ENCODE data around the gene OR5L2.
"Not testable (repeated sequence)": the region's sequence is repeated elsewhere in the genome, so short reads cannot be mapped to it uniquely, and the experiment has no call there.

Gene OR5L2

DNA sequence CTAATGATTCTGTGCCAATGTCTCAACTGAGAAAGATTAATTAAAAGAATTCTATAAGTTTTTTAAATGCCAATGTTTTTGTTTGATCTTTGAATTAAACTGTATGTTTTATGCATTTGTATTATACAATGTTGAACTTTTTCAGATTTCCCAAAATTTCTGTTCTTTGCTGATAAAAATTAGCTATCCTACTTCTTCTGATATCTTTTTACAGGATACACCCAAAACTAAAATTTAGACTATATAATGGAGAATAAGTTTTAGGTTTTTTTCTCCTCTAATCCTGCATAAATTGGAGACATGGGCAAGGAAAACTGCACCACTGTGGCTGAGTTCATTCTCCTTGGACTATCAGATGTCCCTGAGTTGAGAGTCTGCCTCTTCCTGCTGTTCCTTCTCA, at the start of gene OR5L2:
Gene OR5L2, plus strand, starts transcription at position 301 of the 400 bp plus-strand sequence. Its CDS starts 0 bp downstream, at position 301.
- no peak for DNase-seq

DNA sequence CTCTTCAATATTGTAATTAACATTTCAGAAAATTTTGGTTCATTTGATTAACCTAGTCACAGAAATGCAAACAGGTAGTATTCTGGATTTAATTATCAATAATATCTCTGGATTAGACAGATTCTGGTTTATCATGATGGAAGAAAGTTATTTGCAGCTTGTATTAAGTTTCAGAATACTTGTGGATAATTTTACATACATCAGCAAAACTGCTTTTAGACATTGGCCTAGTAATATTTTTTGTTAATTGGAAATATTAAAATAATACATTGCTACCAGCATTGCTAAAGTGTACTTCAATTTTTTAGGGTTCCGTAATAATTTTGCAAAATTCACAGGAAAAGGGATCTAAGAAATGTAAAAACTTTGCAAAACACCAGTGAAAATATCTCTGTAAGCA, 35.4 kb upstream of the OR5L2 start:
- DNase-seq = no peak

DNA sequence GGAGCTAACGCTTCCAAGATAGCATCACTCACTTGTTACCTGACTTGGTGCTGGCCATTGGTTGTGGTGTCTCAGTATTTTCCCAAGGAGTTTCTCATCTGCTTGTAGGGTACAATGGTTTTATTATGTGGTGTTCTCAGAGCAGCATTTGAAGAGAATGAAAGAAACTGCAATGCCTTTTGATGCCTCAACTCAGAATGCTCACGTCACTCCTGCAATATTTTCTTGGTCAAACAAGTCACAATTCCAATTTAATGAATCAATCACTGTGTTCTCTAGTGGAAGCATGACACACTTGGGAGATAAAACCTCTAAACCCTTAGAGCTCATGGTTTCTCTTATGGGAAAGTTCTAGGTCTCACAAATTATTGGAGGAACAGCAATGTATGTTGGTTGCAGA, 33.7 kb upstream of the OR5L2 start:
- no peak for DNase-seq

DNA sequence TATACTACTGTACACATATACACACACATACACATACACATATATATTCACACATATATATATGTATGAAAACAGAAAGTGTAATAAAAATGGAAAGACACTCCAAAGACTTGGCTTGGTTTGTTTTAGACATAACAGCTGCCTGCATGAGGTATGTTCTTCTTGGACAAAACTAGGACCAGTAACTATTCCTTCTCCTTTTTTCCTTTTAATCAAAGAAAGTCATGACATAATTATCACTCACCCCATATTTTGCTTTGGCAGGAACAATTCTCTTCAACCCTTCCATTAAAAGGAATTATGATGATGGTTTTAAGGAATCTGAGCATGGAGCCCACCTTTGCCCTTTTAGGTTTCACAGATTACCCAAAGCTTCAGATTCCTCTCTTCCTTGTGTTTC, 31.8 kb upstream of the OR5L2 start, which contains the start of gene OR5D14:
Gene OR5D14, plus strand, starts transcription at position 301 of the 400 bp plus-strand sequence. Its CDS starts 0 bp downstream, at position 301.
- no peak for DNase-seq

DNA sequence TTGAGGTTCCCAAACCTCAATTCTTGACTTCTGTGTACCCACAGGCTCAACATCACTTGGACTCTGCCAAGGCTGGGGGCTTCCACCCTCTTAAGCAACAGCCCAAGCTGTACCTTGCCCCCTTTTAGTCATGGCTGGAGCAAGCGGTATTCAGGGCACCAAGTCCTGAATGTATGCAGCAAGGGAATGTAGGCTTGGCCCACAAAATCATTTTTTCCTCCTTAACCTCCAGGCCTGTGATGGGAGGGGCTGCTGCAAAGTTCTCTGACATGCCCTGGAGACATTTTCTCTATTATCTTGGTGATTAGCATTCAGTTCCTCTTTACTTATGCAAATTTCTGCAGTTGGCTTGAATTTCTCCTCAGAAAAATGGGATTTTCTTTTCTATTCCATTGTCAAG, 20.8 kb upstream of the OR5L2 start:
- DNase-seq = no peak

DNA sequence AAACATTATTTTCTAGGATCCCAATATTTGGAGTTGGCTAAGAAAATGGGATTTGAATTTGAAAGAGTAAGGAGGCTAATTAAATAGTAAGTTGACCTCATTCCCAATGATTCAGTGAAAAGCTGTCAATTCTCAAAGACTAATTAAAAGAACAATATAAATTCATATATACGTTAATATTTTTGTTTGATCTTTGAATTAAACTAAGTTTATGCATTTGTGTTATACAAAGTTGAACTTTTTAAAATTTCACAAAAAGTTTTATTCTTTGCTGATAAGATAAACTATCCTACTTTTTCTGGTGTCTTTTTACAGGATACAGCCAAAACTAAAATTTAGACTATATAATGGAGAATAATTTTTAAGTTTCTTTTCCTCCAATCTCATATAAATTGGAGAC, 16.0 kb upstream of the OR5L2 start, which contains the start of gene OR5L1:
Gene OR5L1, plus strand, starts transcription at position 301 of the 400 bp plus-strand sequence. CDS start 100 bp downstream, outside the sequence.
- no peak for DNase-seq

DNA sequence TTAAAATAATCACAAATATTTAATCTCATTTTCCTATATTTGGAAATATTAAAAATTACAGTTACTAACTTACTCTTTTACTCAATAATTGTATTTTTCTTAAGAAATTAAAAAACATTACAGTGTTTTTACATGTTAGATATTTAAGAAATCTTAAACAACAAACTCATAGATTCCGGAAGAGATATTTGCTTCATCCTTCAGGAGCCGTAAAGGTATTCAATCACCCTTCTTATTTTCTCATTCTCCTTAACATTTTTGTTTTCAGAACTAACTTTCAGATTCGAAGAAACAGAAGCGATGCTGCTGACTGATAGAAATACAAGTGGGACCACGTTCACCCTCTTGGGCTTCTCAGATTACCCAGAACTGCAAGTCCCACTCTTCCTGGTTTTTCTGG, 7.7 kb upstream of the OR5L2 start, which contains the start of gene OR5D18:
Gene OR5D18, plus strand, starts transcription at position 301 of the 400 bp plus-strand sequence. Its CDS starts 0 bp downstream, at position 301.
- DNase-seq = no peak

DNA sequence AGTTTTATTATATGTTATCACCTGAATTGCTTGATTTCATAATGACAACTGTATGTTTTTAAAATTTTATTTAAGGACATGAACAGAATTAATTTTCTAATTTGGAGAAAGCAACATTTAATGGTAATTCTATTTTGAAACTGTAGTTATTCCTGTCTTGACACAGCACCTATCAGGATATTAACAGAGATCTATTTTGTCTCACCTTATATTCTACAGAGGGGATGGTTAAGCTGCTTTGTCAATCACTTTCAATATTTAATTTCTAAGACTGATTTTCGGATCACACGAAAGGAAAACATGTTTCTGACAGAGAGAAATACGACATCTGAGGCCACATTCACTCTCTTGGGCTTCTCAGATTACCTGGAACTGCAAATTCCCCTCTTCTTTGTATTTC, 11.4 kb downstream of the OR5L2 start, which contains the start of gene OR5D16:
Gene OR5D16, plus strand, starts transcription at position 301 of the 400 bp plus-strand sequence. Its CDS starts 0 bp downstream, at position 301.
- no peak for DNase-seq

DNA sequence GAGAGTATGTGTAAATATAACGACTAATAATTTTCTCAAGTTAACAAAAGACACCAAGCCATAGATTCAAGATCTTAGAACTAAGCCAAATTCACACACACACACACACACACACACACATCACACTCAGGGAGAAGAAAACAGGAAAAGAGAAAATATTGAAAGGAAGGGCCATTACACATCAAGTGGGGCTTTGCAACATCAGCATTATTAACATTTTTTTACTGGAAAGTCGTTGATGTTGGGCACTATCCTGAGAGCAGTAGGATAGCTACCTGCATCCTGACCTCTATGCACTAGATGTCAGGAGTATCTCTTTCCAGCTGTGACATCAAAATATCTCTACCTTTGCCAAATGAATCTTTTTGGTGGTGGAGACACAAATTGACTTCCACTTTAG, 20.4 kb downstream of the OR5L2 start:
- no peak for DNase-seq

DNA sequence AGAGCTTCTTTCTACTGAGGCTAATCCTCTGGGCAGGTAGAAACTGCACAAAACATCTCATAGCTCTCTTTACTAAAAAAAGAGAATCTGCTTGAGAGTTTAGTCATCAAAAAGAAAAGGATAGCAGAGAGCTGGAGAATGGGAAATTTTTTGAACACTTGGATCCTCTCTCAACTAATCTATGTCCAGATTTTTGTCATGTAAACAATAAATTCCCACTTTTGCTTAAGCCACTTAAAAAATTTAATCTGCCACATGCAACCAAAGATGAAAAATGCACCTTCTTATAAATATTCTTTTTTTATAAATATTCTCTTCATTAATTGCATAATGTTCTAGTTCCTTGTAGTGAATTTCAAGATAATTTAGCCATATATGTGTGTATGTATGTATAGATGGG, 22.0 kb downstream of the OR5L2 start:
- no peak for DNase-seq

DNA sequence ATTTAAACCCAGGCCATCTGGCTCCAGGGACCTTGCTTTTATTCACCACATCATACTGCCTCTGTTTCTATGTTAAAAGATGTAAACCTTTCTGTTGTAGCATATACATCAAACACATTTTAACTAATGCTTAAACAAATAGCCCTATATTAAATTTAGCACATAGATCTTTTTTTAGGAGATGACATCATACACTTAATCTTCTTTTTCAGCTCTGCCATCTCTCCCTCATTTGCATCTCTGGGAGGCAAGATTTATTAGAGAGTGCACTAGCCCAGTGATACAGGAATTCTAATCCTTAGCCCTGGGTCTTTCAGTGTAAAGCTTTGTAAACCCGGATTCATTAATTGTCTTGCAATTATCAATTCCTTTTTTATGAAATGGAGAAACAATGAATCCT, 25.1 kb downstream of the OR5L2 start:
- no peak for DNase-seq

DNA sequence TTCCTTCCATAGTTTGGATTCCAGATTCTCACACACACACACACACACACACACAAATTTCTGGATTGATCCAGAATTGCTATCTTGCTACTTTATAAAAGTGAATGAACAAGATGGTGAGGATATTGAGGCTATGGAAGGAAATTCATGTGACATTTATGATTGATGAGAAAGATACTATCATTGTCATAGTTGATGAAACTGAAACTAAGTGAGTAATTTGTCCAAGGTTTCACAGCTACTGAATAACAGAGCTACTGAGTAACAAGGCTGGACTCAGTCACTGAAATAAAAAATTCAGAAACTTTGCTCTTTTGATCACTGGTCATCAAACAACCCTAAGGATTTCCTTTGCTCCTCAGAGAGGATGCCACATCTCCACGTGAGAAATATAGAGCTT, 27.7 kb downstream of the OR5L2 start:
- DNase-seq = no peak

DNA sequence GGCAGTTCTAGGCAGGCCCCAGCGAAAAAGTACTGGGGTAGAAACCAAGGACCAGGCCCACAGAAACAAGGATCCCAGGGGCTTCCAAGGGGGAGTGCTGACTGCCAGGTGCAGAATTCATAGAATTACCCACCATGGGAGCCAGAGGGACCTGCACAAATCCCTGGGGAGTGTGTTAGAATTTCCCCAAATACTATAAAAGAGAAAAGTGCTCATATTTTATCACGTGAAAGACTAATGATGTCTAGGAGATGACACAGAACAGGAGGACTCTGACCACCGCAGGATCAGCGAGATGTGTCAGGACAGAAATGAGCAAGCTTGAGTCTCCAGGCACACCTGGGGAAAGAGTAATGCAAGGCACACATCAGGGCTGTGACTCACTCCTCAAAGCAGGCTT, 40.3 kb downstream of the OR5L2 start:
- DNase-seq = not testable (repeated sequence)

DNA sequence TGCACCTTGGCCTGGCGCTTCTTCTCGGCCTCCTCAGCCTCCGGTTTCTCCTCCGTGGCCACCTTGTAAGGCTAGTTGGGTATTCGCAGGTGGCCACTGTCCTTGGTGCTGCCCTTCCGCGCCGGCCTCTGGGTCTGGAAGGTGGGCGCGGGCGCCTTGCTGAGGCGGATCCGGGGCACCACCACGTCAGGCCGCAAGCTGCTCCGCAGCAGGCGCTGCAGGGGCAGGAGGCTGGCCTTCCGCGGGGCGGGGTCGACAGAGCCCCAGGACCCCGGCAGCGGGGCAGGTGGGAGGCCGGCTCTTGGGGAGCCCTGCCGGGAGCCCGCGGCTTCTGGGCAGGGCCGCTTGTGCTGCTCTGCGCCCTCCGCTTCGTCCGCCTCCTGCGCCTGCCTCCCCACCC, 45.7 kb downstream of the OR5L2 start:
- DNase-seq = not testable (repeated sequence)

DNA sequence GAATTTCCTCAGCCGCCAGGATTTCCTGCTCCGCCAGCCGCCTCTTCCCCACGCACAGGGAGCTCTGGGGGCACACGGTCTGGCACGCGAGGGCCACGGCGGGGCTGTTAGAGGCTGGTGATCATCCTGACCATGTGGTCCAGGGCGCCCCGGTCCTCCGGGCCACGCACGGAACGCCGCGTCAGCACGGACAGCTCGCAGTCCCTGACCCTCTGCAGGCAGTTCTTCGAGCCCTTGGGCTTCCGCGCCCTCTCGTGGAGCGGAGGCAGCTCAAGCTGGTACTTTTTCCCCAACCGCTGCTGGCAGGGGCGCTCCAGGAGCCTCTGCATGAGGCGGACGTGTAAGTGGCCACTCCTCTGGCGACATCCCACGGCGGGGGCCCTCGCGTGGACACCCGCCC, 46.1 kb downstream of the OR5L2 start:
- not testable (repeated sequence) for DNase-seq
